ENCODE data around the gene CASD1.

DNA sequence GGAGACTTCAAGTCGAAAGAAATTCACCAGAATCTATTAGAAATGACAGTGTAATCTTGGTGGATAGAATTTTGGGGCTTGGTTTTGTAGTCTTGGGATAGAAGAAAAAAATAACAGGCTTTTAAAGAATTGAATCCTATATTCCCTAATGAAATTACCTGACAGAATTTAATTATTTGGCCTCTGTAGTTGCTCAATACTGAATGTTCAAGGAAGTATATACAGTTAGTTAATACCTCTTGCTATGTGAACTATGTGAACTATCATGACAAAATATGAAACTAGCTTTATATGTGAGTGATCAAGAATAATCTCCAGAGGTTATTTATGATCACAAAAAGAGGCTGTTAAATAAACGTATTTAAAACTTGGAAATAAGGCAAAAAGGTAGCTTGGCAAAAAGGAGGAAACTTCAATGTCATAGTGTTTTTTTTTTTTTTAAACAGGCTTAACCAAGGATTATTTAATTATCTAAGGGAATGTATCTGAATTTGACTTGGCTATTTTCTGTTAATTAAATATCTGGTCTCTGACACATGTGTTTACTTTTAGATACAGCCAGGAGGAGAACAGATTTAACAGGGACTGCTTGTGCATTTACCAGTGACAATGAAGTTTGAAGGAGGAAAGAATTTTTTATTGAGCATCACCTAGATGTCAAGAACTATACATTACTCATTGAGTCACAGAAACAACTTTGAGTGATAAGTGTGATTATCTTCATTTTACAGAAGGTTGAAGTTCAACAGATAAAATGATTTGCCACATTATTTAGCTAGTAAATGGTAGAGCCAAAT is 11.5 kb upstream of the CASD1 start:
- TF ChIP-seq, protein P1, sequence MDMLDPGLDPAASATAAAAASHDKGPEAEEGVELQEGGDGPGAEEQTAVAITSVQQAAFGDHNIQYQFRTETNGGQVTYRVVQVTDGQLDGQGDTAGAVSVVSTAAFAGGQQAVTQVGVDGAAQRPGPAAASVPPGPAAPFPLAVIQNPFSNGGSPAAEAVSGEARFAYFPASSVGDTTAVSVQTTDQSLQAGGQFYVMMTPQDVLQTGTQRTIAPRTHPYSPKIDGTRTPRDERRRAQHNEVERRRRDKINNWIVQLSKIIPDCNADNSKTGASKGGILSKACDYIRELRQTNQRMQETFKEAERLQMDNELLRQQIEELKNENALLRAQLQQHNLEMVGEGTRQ (IDR thresholded peaks at IDR 0.05; ENCODE audit: low read depth, low read length), result no peak
- TF ChIP-seq, protein P2, sequence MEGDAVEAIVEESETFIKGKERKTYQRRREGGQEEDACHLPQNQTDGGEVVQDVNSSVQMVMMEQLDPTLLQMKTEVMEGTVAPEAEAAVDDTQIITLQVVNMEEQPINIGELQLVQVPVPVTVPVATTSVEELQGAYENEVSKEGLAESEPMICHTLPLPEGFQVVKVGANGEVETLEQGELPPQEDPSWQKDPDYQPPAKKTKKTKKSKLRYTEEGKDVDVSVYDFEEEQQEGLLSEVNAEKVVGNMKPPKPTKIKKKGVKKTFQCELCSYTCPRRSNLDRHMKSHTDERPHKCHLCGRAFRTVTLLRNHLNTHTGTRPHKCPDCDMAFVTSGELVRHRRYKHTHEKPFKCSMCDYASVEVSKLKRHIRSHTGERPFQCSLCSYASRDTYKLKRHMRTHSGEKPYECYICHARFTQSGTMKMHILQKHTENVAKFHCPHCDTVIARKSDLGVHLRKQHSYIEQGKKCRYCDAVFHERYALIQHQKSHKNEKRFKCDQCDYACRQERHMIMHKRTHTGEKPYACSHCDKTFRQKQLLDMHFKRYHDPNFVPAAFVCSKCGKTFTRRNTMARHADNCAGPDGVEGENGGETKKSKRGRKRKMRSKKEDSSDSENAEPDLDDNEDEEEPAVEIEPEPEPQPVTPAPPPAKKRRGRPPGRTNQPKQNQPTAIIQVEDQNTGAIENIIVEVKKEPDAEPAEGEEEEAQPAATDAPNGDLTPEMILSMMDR (conservative IDR thresholded peaks at IDR 0.05; ENCODE audit: low read depth, low read length), result no peak
